Mesenchymal stem cell (in vitro differentiated cells and primary cell): ENCODE data around the gene NEU4.
"Not testable (repeated sequence)": the region's sequence is repeated elsewhere in the genome, so short reads cannot be mapped to it uniquely, and the experiment has no call there.

Source experiments
- DNase-seq: peaks from one replicate; pipeline ENCODE4 v3.0.0-alpha.2; 2013
- H2AFZ ChIP-seq: one replicate; pipeline ENCODE4 v1.6.1; 2013; ENCODE audit warnings: low read depth, mild to moderate bottlenecking, control low read depth, inconsistent platforms, low read length, moderate library complexity
- H2AK5ac ChIP-seq: 2 replicates; pipeline ENCODE4 v1.6.1; 2013; ENCODE audit warnings: low read length, moderate library complexity, mild to moderate bottlenecking, inconsistent platforms; ENCODE audit not compliant: severe bottlenecking
- H2BK120ac ChIP-seq: one replicate; pipeline ENCODE4 v1.6.1; 2013; ENCODE audit warnings: low read depth, mild to moderate bottlenecking, inconsistent platforms, low read length, moderate library complexity
- H2BK12ac ChIP-seq, 2 experiments: one replicate each; pipeline ENCODE4 v1.6.1; 2013; ENCODE audit warnings: inconsistent platforms in 2 of 2, low read length in 2 of 2, mild to moderate bottlenecking in 2 of 2, moderate library complexity in 2 of 2, control low read depth in 1 of 2
- H2BK15ac ChIP-seq: one replicate; pipeline ENCODE4 v1.6.1; 2013; ENCODE audit warnings: mild to moderate bottlenecking, low read depth, inconsistent platforms; ENCODE audit not compliant: poor library complexity, severe bottlenecking
- H2BK5ac ChIP-seq: 2 replicates; pipeline ENCODE4 v1.6.1; 2013; ENCODE audit warnings: low read depth, mild to moderate bottlenecking, low read length, control low read depth, inconsistent platforms; ENCODE audit not compliant: poor library complexity, severe bottlenecking
- H3K14ac ChIP-seq, 2 experiments: one replicate each; pipeline ENCODE4 v1.6.1; 2013; ENCODE audit warnings: inconsistent platforms in 2 of 2, low read length in 2 of 2, control low read depth in 1 of 2, mild to moderate bottlenecking in 1 of 2, moderate library complexity in 1 of 2
- H3K18ac ChIP-seq, 2 experiments: one replicate each; pipeline ENCODE4 v1.6.1; 2013; ENCODE audit warnings: inconsistent platforms in 2 of 2, low read length in 2 of 2, control low read depth in 1 of 2, low read depth in 1 of 2, mild to moderate bottlenecking in 1 of 2
- H3K23ac ChIP-seq, 2 experiments: one replicate each; pipeline ENCODE4 v1.6.1; 2013; ENCODE audit warnings: inconsistent platforms in 2 of 2, low read length in 2 of 2, mild to moderate bottlenecking in 2 of 2, moderate library complexity in 2 of 2, control low read depth in 1 of 2
- H3K27ac ChIP-seq: 2 replicates; pipeline ENCODE4 v1.5.1; 2013; ENCODE audit warnings: mild to moderate bottlenecking, moderate library complexity, low read length, control low read depth, inconsistent platforms; ENCODE audit not compliant: poor library complexity, severe bottlenecking
- H3K27me3 ChIP-seq, 2 experiments: 2 replicates each; pipeline versions ENCODE4 v1.6.1 to v1.7.0; 2013; ENCODE audit warnings: low read length in 2 of 2, mild to moderate bottlenecking in 2 of 2, moderate library complexity in 2 of 2, control low read depth in 1 of 2, inconsistent platforms in 1 of 2; ENCODE audit not compliant: control insufficient read depth in 1 of 2, insufficient read depth in 1 of 2
- H3K36me3 ChIP-seq, 2 experiments: 2 replicates each; pipeline versions ENCODE4 v1.6.1 to v1.7.0; 2013; ENCODE audit warnings: low read length in 2 of 2, control low read depth in 1 of 2, inconsistent platforms in 1 of 2, low read depth in 1 of 2, mild to moderate bottlenecking in 1 of 2; ENCODE audit not compliant: insufficient read depth in 2 of 2, control insufficient read depth in 1 of 2
- H3K4ac ChIP-seq, 2 experiments: one replicate each; pipeline ENCODE4 v1.6.1; 2013; ENCODE audit warnings: inconsistent platforms in 2 of 2, low read length in 2 of 2, mild to moderate bottlenecking in 2 of 2, moderate library complexity in 2 of 2, control low read depth in 1 of 2, low read depth in 1 of 2
- H3K4me1 ChIP-seq: 2 replicates; pipeline ENCODE4 v1.6.1; 2013; ENCODE audit warnings: low read depth, low read length, control low read depth; ENCODE audit not compliant: control insufficient read depth, insufficient read depth
- H3K4me2 ChIP-seq: 2 replicates; pipeline ENCODE4 v1.6.1; 2013; ENCODE audit warnings: low read length, mild to moderate bottlenecking, inconsistent platforms; ENCODE audit not compliant: poor library complexity, severe bottlenecking
- H3K4me3 ChIP-seq, 2 experiments: 2 replicates each; pipeline versions ENCODE4 v1.5.1 to v1.7.0; 2013; ENCODE audit warnings: low read length in 2 of 2, mild to moderate bottlenecking in 2 of 2, control low read depth in 1 of 2, low read depth in 1 of 2; ENCODE audit not compliant: insufficient read depth in 1 of 2
- H3K79me1 ChIP-seq: replicated peaks from 2 replicates; pipeline ENCODE4 v1.6.1; 2013; ENCODE audit warnings: mild to moderate bottlenecking, control low read depth, low read length, inconsistent platforms; ENCODE audit not compliant: poor library complexity, severe bottlenecking
- H3K9ac ChIP-seq: 2 replicates; pipeline ENCODE4 v1.7.0; 2013; ENCODE audit warnings: mild to moderate bottlenecking, low read length, moderate library complexity
- H3K9me3 ChIP-seq: 2 replicates; pipeline ENCODE4 v1.7.0; 2013; ENCODE audit warnings: mild to moderate bottlenecking, low read length; ENCODE audit not compliant: control insufficient read depth
- H4K8ac ChIP-seq: one replicate; pipeline ENCODE4 v1.6.1; 2013; ENCODE audit warnings: inconsistent platforms, mild to moderate bottlenecking, low read length, moderate library complexity
- H4K91ac ChIP-seq: one replicate; pipeline ENCODE4 v1.6.1; 2013; ENCODE audit warnings: mild to moderate bottlenecking, low read length, inconsistent platforms
- WGBS: methylation state at CpG from one replicate; pipeline ENCODE4 v1.1.7; 2013; ENCODE audit warnings: mixed read lengths; 5-methylcytosine and 5-hydroxymethylcytosine counted together

The NEU4 gene

DNA sequence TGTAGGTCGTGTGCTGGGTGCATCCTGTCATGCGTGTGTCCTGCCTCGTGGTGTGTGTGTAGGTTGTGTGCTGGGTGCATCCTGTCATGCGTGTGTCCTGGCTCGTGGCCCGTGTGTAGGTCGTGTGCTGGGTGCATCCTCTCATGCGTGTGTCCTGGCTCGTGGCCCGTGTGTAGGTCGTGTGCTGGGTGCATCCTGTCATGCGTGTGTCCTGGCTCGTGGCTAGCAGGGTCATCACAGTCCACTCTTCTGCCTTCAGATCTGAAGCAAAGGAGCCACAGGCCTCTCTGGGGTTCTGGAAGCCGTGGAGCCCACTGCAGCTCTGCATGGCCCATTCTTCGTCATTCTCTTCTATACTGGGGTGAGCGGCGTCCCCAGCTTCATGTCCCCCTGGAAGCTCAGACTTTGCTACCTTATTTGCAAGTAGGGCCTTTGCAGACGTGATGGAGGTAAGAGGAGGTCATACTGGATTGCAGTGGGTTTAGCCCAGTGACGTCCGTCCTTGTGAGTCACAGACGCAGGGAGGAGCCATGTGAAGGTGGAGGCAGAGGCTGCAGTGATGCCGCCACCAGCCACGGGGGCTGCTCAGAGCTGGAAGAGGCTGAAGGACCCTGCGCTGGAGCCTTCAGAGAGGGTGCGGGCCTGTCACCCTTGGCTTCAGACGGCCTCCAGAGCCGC, 11.1 kb downstream of the NEU4 start:
- H3K27me3 ChIP-seq = peaks cover 0 to 44% of the 10 kb centered on the region in 2 experiments
- H2BK120ac ChIP-seq, H4K91ac ChIP-seq, H2BK12ac ChIP-seq, H3K14ac ChIP-seq, H3K23ac ChIP-seq, DNase-seq, H3K27ac ChIP-seq, H3K18ac ChIP-seq, H3K4me2 ChIP-seq, H4K8ac ChIP-seq, H3K4ac ChIP-seq, H3K36me3 ChIP-seq, H3K4me3 ChIP-seq, H3K79me1 ChIP-seq, H3K4me1 ChIP-seq, H2AK5ac ChIP-seq, H2BK15ac ChIP-seq, H2BK5ac ChIP-seq, H2AFZ ChIP-seq, H3K9ac ChIP-seq: not testable (repeated sequence)
- H3K9me3 ChIP-seq = peaks cover 11% of the 10 kb centered on the region
- WGBS = 89% methylated on average over 26 of the region's 27 CpGs

GRCh38 chr2:241820625-241821384, 11.8 kb downstream of the NEU4 start:
- Histone ChIP-seq H3K14ac (no peak overlapping the region), H3K4me1 (no peaks in the 10 kb centered on the region), H3K9me3 (peaks cover 16% of the 10 kb centered on the region), H3K23ac (no peak overlapping the region), H3K4me3 (no peak overlapping the region), H2AK5ac (no peak overlapping the region), H2BK120ac (no peak overlapping the region), H3K27me3 (peaks cover 0 to 39% of the 10 kb centered on the region in 2 experiments), H2BK12ac (no peak overlapping the region), H3K79me1 (no peaks in the 10 kb centered on the region), H4K8ac (no peak overlapping the region), H3K4me2 (no peak overlapping the region), H3K36me3 (no peaks in the 10 kb centered on the region), H2AFZ (no peak overlapping the region), H4K91ac (no peak overlapping the region), H3K9ac (no peak overlapping the region), H3K18ac (no peak overlapping the region), H2BK5ac (no peak overlapping the region), H3K27ac (no peak overlapping the region), H3K4ac (no peak overlapping the region), H2BK15ac (no peak overlapping the region)
- WGBS = 90% methylated on average over 28 of the region's 31 CpGs
- no peak for DNase-seq

DNA sequence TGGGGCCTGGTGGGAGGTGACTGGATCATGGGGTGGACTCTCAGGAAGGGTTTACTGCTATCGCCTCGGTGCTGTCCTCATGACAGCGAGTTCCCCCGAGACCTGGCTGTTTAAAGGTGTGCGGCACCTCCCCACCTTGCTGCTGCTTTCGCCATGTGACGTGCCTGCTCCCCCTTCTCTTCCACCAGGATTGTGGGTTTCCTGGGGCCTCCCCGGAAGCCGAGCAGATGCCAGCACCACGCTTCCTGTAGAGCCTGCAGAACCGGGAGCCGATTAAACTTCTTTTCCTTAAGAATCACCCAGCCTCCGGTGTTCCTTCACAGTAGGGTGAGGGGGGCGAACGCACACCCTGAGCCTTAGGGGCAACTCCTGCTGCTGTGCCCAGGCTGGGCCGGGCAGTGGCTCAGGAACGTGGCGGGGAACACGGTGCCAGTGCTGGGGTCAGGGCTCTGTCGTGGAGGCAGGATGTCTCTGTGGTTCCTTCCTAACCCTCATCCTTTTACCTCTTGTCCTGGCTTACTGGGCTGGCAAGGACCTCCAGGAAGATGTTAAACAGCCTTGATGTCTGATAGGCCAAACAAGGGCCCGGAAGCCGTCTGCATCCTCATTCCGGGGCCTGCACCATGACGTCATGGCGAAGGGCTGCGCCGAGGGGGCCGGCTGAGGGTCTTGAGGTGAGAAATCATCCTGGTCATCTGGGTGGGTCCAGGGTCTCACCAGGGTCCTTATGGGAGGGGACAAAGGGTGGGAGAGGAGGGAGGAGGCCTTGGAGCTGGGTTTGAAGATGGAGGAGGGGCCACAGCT, 12.7 kb downstream of the NEU4 start:
- no peak overlapping the region for H2AFZ ChIP-seq
- no peak overlapping the region for H3K14ac ChIP-seq
- peaks cover 22% of the 10 kb centered on the region for H3K9me3 ChIP-seq
- H3K36me3 ChIP-seq = no peaks in the 10 kb centered on the region
- H3K9ac ChIP-seq = no peak overlapping the region
- no peak overlapping the region for H2AK5ac ChIP-seq
- WGBS = 92% methylated on average over 28 of the region's 28 CpGs
- peaks cover 0 to 31% of the 10 kb centered on the region in 2 experiments for H3K27me3 ChIP-seq
- DNase-seq = no peak
- no peaks in the 10 kb centered on the region for H3K4me1 ChIP-seq
- no peaks in the 10 kb centered on the region for H3K79me1 ChIP-seq
- H4K8ac ChIP-seq = no peak overlapping the region
- no peak overlapping the region for H3K23ac ChIP-seq
- no peak overlapping the region for H3K27ac ChIP-seq
- H2BK15ac ChIP-seq = no peak overlapping the region
- H2BK120ac ChIP-seq = no peak overlapping the region
- no peak overlapping the region for H3K4ac ChIP-seq
- no peak overlapping the region for H3K18ac ChIP-seq
- no peak overlapping the region for H2BK5ac ChIP-seq
- H3K4me3 ChIP-seq = no peak overlapping the region
- no peak overlapping the region for H4K91ac ChIP-seq
- H3K4me2 ChIP-seq = no peak overlapping the region
- H2BK12ac ChIP-seq = no peak overlapping the region

- no peak overlapping the region for H3K23ac ChIP-seq
- no peak overlapping the region for H3K14ac ChIP-seq
- DNase-seq = no peak
- no peak overlapping the region for H2AFZ ChIP-seq
- H3K4me3 ChIP-seq = no peak overlapping the region
- H3K27ac ChIP-seq = no peak overlapping the region
- no peak overlapping the region for H2BK5ac ChIP-seq
- H2BK12ac ChIP-seq = no peak overlapping the region
- peaks cover 0 to 25% of the 10 kb centered on the region in 2 experiments for H3K27me3 ChIP-seq
- H3K4me1 ChIP-seq = no peaks in the 10 kb centered on the region
- no peak overlapping the region for H2BK15ac ChIP-seq
- no peak overlapping the region for H2AK5ac ChIP-seq
- no peak overlapping the region for H3K18ac ChIP-seq
- no peak overlapping the region for H3K4ac ChIP-seq
- H3K9ac ChIP-seq = no peak overlapping the region
- no peak overlapping the region for H4K8ac ChIP-seq
- H3K9me3 ChIP-seq = peaks cover 28% of the 10 kb centered on the region
- no peak overlapping the region for H3K4me2 ChIP-seq
- H3K36me3 ChIP-seq = no peaks in the 10 kb centered on the region
- H2BK120ac ChIP-seq = no peak overlapping the region
- H3K79me1 ChIP-seq = no peaks in the 10 kb centered on the region
- WGBS = 86% methylated on average over 14 of the region's 14 CpGs
- no peak overlapping the region for H4K91ac ChIP-seq
Measured at GRCh38 chr2:241822264-241822623, 13.3 kb downstream of the NEU4 start.
